HepG2 (cell line): ENCODE results near the gene PTPRD.

Experiments
- CENPT ChIP-seq: sonication (generic); formaldehyde crosslinking; IDR thresholded peaks from 2 replicates; pipeline ENCODE4 v1.8.0; 2022; ENCODE audit warnings: low read depth, mild to moderate bottlenecking, moderate library complexity, missing genetic modification reagents
- EP300 ChIP-seq, 3 experiments: sonication (generic) in 1 of 3; formaldehyde crosslinking in 1 of 3; IDR thresholded peaks; 2 replicates each; pipeline versions ENCODE4 v1.5.1 to v1.6.1; 2011 to 2020; ENCODE audit warnings: low read depth in 2 of 3, low read length in 2 of 3, borderline replicate concordance in 1 of 3, improper control_type of control experiment in 1 of 3, mild to moderate bottlenecking in 1 of 3, missing genetic modification reagents in 1 of 3, moderate library complexity in 1 of 3
- HDAC6 ChIP-seq: fragments of 200-600 bp; sonication (generic); IDR thresholded peaks from 2 replicates; pipeline ENCODE4 v1.7.0; 2017; ENCODE audit warnings: mild to moderate bottlenecking, antibody characterized with exemption, low read length, low read depth
- HOXA7 ChIP-seq: sonication (generic); formaldehyde crosslinking; IDR thresholded peaks from 2 replicates; pipeline ENCODE4 v1.8.1; 2022; ENCODE audit warnings: mild to moderate bottlenecking, missing genetic modification reagents, moderate library complexity
- KAT7 ChIP-seq: IDR thresholded peaks from 2 replicates; pipeline ENCODE4 v1.6.1; 2018; ENCODE audit warnings: borderline replicate concordance, missing compliant biosample characterization
- POLR2A ChIP-seq, 2 experiments: IDR thresholded peaks; 2 replicates each; pipeline ENCODE4 v1.6.1; 2011; ENCODE audit warnings: low read depth in 2 of 2, low read length in 2 of 2, mild to moderate bottlenecking in 1 of 2, moderate library complexity in 1 of 2; ENCODE audit not compliant: insufficient read depth in 1 of 2
- TBL1XR1 ChIP-seq: fragments of 150-350 bp; IDR thresholded peaks from 2 replicates; pipeline ENCODE4 v1.6.1; 2014; ENCODE audit warnings: borderline replicate concordance, low read length; ENCODE audit not compliant: partially characterized antibody
- ZNF234 ChIP-seq: sonication (generic); formaldehyde crosslinking; conservative IDR thresholded peaks from 2 replicates; pipeline ENCODE4 v1.5.1; 2020; ENCODE audit warnings: mild to moderate bottlenecking, missing genetic modification reagents
- TF ChIP-seq, protein P1 (sequence below): IDR thresholded peaks from 2 replicates; pipeline ENCODE4 v1.6.1; 2016; ENCODE audit warnings: low read depth, control low read depth
- TF ChIP-seq, protein P2 (sequence below): sonication (generic); formaldehyde crosslinking; IDR thresholded peaks from 2 replicates; pipeline ENCODE4 v1.5.0; 2020; ENCODE audit warnings: missing genetic modification reagents
- TF ChIP-seq, protein P3 (sequence below): IDR thresholded peaks from 2 replicates; pipeline ENCODE4 v1.6.1; 2016; ENCODE audit warnings: missing compliant biosample characterization, missing genetic modification reagents, borderline replicate concordance
- TF ChIP-seq, protein P4 (sequence below), 2 experiments: fragments of 450-650 bp in 1 of 2; sonication (generic) in 1 of 2; formaldehyde crosslinking; IDR thresholded peaks; 2 replicates each; pipeline versions ENCODE4 v1.5.0 to v1.8.0; 2020 to 2022; ENCODE audit warnings: mild to moderate bottlenecking in 1 of 2, missing genetic modification reagents in 1 of 2
- TF ChIP-seq, protein P5 (sequence below): sonication (generic); formaldehyde crosslinking; IDR thresholded peaks from 2 replicates; pipeline ENCODE4 v1.4.0; 2020; ENCODE audit warnings: missing genetic modification reagents
- TF ChIP-seq, protein P6 (sequence below): sonication (generic); formaldehyde crosslinking; IDR thresholded peaks from 2 replicates; pipeline ENCODE4 v1.4.0; 2020; ENCODE audit warnings: mild to moderate bottlenecking, missing genetic modification reagents

DNA sequence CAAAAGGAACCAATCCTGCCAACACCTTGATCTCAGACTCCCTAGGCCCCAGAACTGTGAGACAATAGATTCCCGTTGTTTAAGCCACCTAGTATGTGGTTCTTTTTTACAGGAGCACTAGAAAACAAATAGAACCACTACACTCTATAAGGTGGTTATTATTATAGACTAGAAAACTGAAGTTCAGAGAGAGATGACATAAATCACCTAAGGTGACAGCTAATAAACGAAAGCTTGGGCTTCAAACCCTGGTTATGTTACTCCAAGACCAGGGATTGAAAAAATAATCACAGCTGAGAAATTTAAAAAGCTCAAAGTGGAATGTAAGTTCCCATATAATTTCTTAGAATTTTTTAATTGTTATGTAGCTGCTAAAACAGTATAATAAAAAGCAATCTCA lies 2097.1 kb downstream of the PTPRD start:
- TF ChIP-seq CENPT (CRISPR knock-in tag) (no peak), HOXA7 (no peak), POLR2A (IDR thresholded peaks at IDR 0.05; ENCODE audit: insufficient read depth in 1 of 2, low read depth in 2 of 2, low read length in 2 of 2) (no peak), EP300 (IDR thresholded peaks at IDR 0.05; ENCODE audit: low read depth in 2 of 2, low read length in 2 of 2) (no peak), EP300 (CRISPR knock-in tag; IDR thresholded peaks at IDR 0.05; ENCODE audit: borderline replicate concordance) (no peak), HDAC6 (no peak), ZNF234 (no peak), TBL1XR1 (no peak), KAT7 (CRISPR knock-in tag) (no peak)
- TF ChIP-seq, protein P1, sequence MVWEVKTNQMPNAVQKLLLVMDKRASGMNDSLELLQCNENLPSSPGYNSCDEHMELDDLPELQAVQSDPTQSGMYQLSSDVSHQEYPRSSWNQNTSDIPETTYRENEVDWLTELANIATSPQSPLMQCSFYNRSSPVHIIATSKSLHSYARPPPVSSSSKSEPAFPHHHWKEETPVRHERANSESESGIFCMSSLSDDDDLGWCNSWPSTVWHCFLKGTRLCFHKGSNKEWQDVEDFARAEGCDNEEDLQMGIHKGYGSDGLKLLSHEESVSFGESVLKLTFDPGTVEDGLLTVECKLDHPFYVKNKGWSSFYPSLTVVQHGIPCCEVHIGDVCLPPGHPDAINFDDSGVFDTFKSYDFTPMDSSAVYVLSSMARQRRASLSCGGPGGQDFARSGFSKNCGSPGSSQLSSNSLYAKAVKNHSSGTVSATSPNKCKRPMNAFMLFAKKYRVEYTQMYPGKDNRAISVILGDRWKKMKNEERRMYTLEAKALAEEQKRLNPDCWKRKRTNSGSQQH (CRISPR knock-in tag): no peak
- TF ChIP-seq, protein P2, sequence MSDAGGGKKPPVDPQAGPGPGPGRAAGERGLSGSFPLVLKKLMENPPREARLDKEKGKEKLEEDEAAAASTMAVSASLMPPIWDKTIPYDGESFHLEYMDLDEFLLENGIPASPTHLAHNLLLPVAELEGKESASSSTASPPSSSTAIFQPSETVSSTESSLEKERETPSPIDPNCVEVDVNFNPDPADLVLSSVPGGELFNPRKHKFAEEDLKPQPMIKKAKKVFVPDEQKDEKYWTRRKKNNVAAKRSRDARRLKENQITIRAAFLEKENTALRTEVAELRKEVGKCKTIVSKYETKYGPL (CRISPR knock-in tag): no peak
- TF ChIP-seq, protein P3, sequence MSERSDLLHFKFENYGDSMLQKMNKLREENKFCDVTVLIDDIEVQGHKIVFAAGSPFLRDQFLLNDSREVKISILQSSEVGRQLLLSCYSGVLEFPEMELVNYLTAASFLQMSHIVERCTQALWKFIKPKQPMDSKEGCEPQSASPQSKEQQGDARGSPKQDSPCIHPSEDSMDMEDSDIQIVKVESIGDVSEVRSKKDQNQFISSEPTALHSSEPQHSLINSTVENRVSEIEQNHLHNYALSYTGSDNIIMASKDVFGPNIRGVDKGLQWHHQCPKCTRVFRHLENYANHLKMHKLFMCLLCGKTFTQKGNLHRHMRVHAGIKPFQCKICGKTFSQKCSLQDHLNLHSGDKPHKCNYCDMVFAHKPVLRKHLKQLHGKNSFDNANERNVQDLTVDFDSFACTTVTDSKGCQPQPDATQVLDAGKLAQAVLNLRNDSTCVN (CRISPR knock-in tag): no peak
- TF ChIP-seq, protein P4, sequence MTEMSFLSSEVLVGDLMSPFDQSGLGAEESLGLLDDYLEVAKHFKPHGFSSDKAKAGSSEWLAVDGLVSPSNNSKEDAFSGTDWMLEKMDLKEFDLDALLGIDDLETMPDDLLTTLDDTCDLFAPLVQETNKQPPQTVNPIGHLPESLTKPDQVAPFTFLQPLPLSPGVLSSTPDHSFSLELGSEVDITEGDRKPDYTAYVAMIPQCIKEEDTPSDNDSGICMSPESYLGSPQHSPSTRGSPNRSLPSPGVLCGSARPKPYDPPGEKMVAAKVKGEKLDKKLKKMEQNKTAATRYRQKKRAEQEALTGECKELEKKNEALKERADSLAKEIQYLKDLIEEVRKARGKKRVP (CRISPR knock-in tag; IDR thresholded peaks at IDR 0.05): no peak
- TF ChIP-seq, protein P5, sequence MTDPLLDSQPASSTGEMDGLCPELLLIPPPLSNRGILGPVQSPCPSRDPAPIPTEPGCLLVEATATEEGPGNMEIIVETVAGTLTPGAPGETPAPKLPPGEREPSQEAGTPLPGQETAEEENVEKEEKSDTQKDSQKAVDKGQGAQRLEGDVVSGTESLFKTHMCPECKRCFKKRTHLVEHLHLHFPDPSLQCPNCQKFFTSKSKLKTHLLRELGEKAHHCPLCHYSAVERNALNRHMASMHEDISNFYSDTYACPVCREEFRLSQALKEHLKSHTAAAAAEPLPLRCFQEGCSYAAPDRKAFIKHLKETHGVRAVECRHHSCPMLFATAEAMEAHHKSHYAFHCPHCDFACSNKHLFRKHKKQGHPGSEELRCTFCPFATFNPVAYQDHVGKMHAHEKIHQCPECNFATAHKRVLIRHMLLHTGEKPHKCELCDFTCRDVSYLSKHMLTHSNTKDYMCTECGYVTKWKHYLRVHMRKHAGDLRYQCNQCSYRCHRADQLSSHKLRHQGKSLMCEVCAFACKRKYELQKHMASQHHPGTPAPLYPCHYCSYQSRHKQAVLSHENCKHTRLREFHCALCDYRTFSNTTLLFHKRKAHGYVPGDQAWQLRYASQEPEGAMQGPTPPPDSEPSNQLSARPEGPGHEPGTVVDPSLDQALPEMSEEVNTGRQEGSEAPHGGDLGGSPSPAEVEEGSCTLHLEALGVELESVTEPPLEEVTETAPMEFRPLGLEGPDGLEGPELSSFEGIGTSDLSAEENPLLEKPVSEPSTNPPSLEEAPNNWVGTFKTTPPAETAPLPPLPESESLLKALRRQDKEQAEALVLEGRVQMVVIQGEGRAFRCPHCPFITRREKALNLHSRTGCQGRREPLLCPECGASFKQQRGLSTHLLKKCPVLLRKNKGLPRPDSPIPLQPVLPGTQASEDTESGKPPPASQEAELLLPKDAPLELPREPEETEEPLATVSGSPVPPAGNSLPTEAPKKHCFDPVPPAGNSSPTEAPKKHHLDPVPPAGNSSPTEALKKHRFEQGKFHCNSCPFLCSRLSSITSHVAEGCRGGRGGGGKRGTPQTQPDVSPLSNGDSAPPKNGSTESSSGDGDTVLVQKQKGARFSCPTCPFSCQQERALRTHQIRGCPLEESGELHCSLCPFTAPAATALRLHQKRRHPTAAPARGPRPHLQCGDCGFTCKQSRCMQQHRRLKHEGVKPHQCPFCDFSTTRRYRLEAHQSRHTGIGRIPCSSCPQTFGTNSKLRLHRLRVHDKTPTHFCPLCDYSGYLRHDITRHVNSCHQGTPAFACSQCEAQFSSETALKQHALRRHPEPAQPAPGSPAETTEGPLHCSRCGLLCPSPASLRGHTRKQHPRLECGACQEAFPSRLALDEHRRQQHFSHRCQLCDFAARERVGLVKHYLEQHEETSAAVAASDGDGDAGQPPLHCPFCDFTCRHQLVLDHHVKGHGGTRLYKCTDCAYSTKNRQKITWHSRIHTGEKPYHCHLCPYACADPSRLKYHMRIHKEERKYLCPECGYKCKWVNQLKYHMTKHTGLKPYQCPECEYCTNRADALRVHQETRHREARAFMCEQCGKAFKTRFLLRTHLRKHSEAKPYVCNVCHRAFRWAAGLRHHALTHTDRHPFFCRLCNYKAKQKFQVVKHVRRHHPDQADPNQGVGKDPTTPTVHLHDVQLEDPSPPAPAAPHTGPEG (CRISPR knock-in tag): no peak
- TF ChIP-seq, protein P6, sequence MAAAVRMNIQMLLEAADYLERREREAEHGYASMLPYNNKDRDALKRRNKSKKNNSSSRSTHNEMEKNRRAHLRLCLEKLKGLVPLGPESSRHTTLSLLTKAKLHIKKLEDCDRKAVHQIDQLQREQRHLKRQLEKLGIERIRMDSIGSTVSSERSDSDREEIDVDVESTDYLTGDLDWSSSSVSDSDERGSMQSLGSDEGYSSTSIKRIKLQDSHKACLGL: no peak
